ENCODE data around the gene C3orf18. TPM values are rescaled to one million over a fixed set of nuclear protein-coding genes. Genes with fewer than 3 reads are reported as not detected.
A peak's percentile ranks its signal among the peaks of the same experiment; 100 is the strongest.

C3orf18 gene
- total RNA-seq, 3 donors from 2014 or later = 1.5 to 14.1 (median 2.5) TPM

DNA sequence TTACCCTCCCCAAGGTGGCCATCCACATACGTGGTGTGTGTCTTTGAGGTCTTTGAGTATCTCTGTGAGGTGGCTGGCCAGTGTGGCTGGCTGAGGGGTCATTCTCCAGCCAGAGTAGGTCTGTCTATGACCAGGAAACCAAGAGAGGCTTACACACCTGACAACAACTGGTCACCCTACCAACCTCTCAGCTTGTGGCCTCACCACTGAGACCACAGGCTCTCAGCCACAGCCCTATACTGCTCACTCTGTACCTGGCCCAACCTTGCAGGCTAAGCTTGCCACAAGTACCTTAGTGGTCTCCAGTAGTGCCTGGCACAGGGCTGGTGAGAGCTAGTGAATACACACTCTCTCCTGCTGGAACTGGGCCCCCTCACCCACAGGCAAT is 6.9 kb upstream of the C3orf18 start:
- intact Hi-C loops (cut with DNase I, micrococcal nuclease) = no loop called here
- DNase-seq (no peak), ATAC-seq (no peak)
- Histone ChIP-seq H3K36me3 (ENCODE audit: low read depth) (no peaks in the 10 kb centered on the region), H3K4me1 (ENCODE audit: low read depth) (peaks cover 18% of the 10 kb centered on the region), H3K4me3 (no peak overlapping the region), H3K9me3 (no peaks in the 10 kb centered on the region)
- TF ChIP-seq, protein P1, sequence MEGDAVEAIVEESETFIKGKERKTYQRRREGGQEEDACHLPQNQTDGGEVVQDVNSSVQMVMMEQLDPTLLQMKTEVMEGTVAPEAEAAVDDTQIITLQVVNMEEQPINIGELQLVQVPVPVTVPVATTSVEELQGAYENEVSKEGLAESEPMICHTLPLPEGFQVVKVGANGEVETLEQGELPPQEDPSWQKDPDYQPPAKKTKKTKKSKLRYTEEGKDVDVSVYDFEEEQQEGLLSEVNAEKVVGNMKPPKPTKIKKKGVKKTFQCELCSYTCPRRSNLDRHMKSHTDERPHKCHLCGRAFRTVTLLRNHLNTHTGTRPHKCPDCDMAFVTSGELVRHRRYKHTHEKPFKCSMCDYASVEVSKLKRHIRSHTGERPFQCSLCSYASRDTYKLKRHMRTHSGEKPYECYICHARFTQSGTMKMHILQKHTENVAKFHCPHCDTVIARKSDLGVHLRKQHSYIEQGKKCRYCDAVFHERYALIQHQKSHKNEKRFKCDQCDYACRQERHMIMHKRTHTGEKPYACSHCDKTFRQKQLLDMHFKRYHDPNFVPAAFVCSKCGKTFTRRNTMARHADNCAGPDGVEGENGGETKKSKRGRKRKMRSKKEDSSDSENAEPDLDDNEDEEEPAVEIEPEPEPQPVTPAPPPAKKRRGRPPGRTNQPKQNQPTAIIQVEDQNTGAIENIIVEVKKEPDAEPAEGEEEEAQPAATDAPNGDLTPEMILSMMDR (IDR thresholded peaks at IDR 0.05) = no peak

DNA sequence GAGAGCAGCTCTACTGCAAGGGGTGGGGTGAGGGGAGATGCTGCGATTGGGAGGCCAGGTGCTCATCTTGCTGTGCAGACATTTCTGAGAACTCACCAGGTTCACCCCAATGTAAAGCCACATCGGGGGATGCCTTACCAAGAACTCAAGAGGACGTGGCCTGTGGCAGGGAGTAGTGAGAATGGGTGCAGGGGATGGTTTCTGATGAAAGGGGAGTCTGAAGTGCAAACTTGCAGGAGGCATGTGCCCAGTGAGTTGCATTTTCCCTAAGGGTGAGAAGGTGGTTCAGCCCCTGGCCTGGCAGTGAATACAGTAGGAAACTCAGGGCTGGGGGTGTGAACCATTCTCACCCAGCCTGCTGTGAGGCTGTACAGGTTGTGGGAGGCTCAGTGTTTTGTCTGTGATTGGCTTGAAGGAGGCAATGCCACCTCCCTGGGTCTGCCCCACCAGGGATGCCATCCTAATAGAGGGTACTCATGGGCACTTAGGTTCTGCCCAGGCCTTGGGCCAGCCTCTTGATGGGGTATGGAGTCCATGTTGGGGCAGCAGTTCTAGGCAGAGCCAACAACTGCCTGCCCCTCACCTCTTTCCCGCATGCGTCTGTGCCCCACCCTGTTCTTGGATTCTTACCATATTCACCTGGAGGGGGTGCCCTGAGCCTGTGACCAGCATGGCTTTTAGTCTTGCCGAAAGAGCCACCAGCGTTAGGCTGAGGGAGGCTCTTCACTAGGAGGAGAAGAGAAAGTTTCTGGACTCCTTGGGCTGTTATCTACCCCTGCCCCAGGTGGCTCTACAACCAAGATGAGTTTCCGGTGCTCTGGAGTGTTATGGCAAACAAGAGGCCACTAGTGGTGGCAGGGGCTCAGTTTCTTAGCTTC is 6.3 kb upstream of the C3orf18 start:
- no peak for ATAC-seq

DNA sequence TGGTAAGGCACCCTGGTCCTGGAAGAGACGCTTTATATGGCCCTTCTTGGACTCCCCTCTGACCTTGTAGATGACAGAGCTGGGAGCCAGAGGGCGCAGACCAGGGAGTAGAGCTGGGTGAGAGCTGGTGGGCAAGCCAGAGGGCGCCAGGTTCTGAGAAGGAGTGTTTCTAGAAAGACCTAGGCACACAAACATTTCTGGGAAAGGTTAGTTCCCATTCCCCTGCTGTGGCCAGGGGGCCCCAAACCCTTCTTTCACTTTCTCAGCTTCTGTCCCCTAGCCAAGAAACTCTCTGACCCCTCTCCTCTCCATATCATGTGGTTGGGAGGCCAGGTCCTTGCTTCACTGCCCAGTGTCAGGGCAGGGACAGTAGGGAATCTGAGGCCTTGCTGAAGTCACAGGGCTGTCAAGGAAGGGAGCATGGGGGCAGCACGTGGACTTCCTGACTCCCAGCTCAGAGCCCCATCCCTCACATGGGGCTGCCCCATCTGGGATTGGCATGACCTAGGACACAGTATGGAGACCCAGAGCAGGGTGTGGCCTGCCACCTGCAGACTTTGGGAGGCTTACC is 5.3 kb upstream of the C3orf18 start:
- intact Hi-C loops (cut with DNase I, micrococcal nuclease) = loop anchor here in 1 of 2 donors (1.0 kb wide), 1 partner anchor 40 kb away; no protein-coding TSS in a partner anchor
- ATAC-seq (no peak), DNase-seq (no peak)
- H3K36me3 ChIP-seq (ENCODE audit: low read depth) = no peaks in the 10 kb centered on the region
- no peak overlapping the region for H3K4me3 ChIP-seq
- no peaks in the 10 kb centered on the region for H3K9me3 ChIP-seq
- peaks cover 24% of the 10 kb centered on the region for H3K4me1 ChIP-seq (ENCODE audit: low read depth)
- TF ChIP-seq, protein P1 (IDR thresholded peaks at IDR 0.05) = no peak

More for the DNA sequence above, 6.3 kb upstream of the C3orf18 start:
- TF ChIP-seq, protein P1 (IDR thresholded peaks at IDR 0.05) = no peak
- DNase-seq = peak in 1 of 3 donors; percentile 36
- intact Hi-C loops (cut with DNase I, micrococcal nuclease) = loop anchor here in 1 of 2 donors (1.0 kb wide), 1 partner anchor 39 kb away; no protein-coding TSS in a partner anchor
- Histone ChIP-seq H3K4me1 (ENCODE audit: low read depth) (peaks cover 18% of the 10 kb centered on the region), H3K36me3 (ENCODE audit: low read depth) (no peaks in the 10 kb centered on the region), H3K9me3 (no peaks in the 10 kb centered on the region), H3K4me3 (no peak overlapping the region)

GRCh38 chr3:50572158-50572557 is 4.6 kb upstream of the C3orf18 start:
- Histone ChIP-seq H3K9me3 (no peaks in the 10 kb centered on the region), H3K4me1 (ENCODE audit: low read depth) (peaks cover 30% of the 10 kb centered on the region), H3K4me3 (no peak overlapping the region), H3K36me3 (ENCODE audit: low read depth) (no peaks in the 10 kb centered on the region)
- TF ChIP-seq, protein P1 (IDR thresholded peaks at IDR 0.05) = peak; percentile 87
- ATAC-seq (peak; percentile 54), DNase-seq (peak; percentile 80 to 89 (median 87))
- intact Hi-C loops (cut with DNase I, micrococcal nuclease) = no loop called here

DNA sequence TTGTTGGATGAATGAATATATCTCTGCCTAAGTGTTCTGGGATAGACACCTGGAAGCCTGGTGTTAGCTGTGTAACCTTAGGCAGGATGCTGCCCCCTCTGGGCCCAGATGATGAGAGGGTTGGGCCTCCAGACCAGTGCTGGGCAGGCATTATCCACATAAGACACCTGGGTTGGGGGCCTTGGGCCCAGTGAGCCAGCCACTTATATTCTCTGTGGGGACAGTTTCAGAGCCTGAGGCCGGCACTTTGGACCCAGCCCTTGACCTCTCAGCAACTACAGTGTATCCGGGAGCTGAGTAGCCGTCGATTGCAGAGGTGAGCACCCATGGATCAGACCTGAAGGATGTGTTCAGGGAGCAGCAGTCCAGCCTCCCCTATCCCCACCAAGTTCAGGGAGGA is 3.9 kb upstream of the C3orf18 start:
- Histone ChIP-seq H3K9me3 (no peaks in the 10 kb centered on the region), H3K36me3 (ENCODE audit: low read depth) (no peaks in the 10 kb centered on the region), H3K4me3 (no peak overlapping the region), H3K4me1 (ENCODE audit: low read depth) (peaks cover 30% of the 10 kb centered on the region)
- TF ChIP-seq, protein P1 (IDR thresholded peaks at IDR 0.05) = no peak
- DNase-seq (no peak), ATAC-seq (no peak)
- intact Hi-C loops (cut with DNase I, micrococcal nuclease) = loop anchor here in 1 of 2 donors (2.0 kb wide), 1 partner anchor 43 kb away; no protein-coding TSS in a partner anchor
